MM.1S (cell line): ENCODE data around the gene GGNBP2.

ENCODE experiments used
- DNase-seq: peaks from one replicate; pipeline ENCODE4 v3.0.0-alpha.2; 2015
- H2AFZ ChIP-seq: fragments of 300-600 bp; sonication (generic); 2 replicates; pipeline ENCODE4 v1.6.0; 2016; ENCODE audit warnings: antibody characterized with exemption, low read length
- H3F3A ChIP-seq: fragments of 300-600 bp; sonication (generic); 2 replicates; pipeline ENCODE4 v1.6.1; 2016; ENCODE audit warnings: mild to moderate bottlenecking, antibody characterized with exemption, low read length, moderate library complexity, mixed read lengths; ENCODE audit not compliant: insufficient read depth
- H3K27ac ChIP-seq: fragments of 300-600 bp; sonication (generic); 2 replicates; pipeline ENCODE4 v1.5.1; 2016; ENCODE audit warnings: mild to moderate bottlenecking, low read length
- H3K27me3 ChIP-seq: fragments of 300-600 bp; sonication (generic); replicated peaks from 2 replicates; pipeline ENCODE4 v1.6.0; 2016; ENCODE audit warnings: low read length; ENCODE audit not compliant: insufficient read depth
- H3K36me3 ChIP-seq: fragments of 300-600 bp; sonication (generic); replicated peaks from 2 replicates; pipeline ENCODE4 v1.6.1; 2016; ENCODE audit warnings: mild to moderate bottlenecking, low read length, mixed read lengths; ENCODE audit not compliant: insufficient read depth
- H3K4me1 ChIP-seq: fragments of 300-600 bp; sonication (generic); 2 replicates; pipeline ENCODE4 v1.6.1; 2016; ENCODE audit warnings: low read length, mixed read lengths
- H3K4me2 ChIP-seq: fragments of 300-600 bp; sonication (generic); 2 replicates; pipeline ENCODE4 v1.6.0; 2016; ENCODE audit warnings: low read depth, low read length
- H3K4me3 ChIP-seq: fragments of 300-600 bp; sonication (generic); 2 replicates; pipeline ENCODE4 v1.5.1; 2016; ENCODE audit warnings: low read length, mixed read lengths
- H3K79me2 ChIP-seq: fragments of 300-600 bp; sonication (generic); 2 replicates; pipeline ENCODE4 v1.6.1; 2016; ENCODE audit warnings: mixed run types, low read length, mixed read lengths
- H3K9ac ChIP-seq: fragments of 300-600 bp; sonication (generic); 2 replicates; pipeline ENCODE4 v1.6.1; 2016; ENCODE audit warnings: low read length, mixed read lengths
- H3K9me2 ChIP-seq: fragments of 300-600 bp; sonication (generic); replicated peaks from 2 replicates; pipeline ENCODE4 v1.6.1; 2016; ENCODE audit warnings: mild to moderate bottlenecking, low read length, mixed read lengths; ENCODE audit not compliant: insufficient read depth
- H3K9me3 ChIP-seq: fragments of 300-600 bp; sonication (generic); replicated peaks from 2 replicates; pipeline ENCODE4 v1.6.1; 2016; ENCODE audit warnings: mild to moderate bottlenecking, low read length, mixed read lengths; ENCODE audit not compliant: insufficient read depth
- H4K20me1 ChIP-seq: fragments of 300-600 bp; sonication (generic); 2 replicates; pipeline ENCODE4 v1.6.1; 2016; ENCODE audit warnings: mild to moderate bottlenecking, low read length, moderate library complexity, mixed read lengths; ENCODE audit not compliant: insufficient read depth
- CTCF ChIP-seq: fragments of 300-600 bp; sonication (generic); IDR thresholded peaks from 2 replicates; pipeline ENCODE4 v1.5.1; 2016; ENCODE audit warnings: antibody characterized with exemption, low read length, mixed read lengths
- EZH2 ChIP-seq: fragments of 300-600 bp; sonication (generic); optimal IDR thresholded peaks from 2 replicates; pipeline ENCODE3; 2017; ENCODE audit warnings: low read depth, mild to moderate bottlenecking, antibody characterized with exemption, low read length, mixed read lengths
- EZH2phosphoT487 ChIP-seq: fragments of 300-600 bp; sonication (generic); IDR thresholded peaks from 2 replicates; pipeline ENCODE4 v1.6.1; 2018; ENCODE audit warnings: antibody characterized with exemption, low read length

Gene GGNBP2

GRCh38 chr17:36591434-36592315 is 47.0 kb downstream of the GGNBP2 start, which contains the start of gene DHRS11:
DHRS11 (plus strand) TSS chr17:36591879; CDS start chr17:36592010, 131 bp downstream.
- peaks cover 5% of the 10 kb centered on the region; the same call in 1 of the 2 replicates for H3K79me2 ChIP-seq
- no peak within 1 kb of the TSS for H3K27ac ChIP-seq
- H3K36me3 ChIP-seq: peaks cover 6% of the 10 kb centered on the region; the same call in 1 of the 2 replicates
- H3K27me3 ChIP-seq: no peaks in the 10 kb centered on the region
- H3F3A ChIP-seq: peaks cover 26% of the 10 kb centered on the region
- peak within 1 kb of the TSS; percentile 73 for H3K4me3 ChIP-seq
- H3K9me3 ChIP-seq: no peaks in the 10 kb centered on the region
- DNase-seq: peak; percentile 75
- peak within 1 kb of the TSS; percentile 70 for H3K9ac ChIP-seq
- no peaks in the 10 kb centered on the region for H4K20me1 ChIP-seq
- H3K9me2 ChIP-seq: no peaks in the 10 kb centered on the region
- TF ChIP-seq CTCF: no peak
- no peak for TF ChIP-seq EZH2
- no peak for TF ChIP-seq EZH2phosphoT487
- H3K4me2 ChIP-seq: peak within 1 kb of the TSS; percentile 94
- H2AFZ ChIP-seq: peak within 1 kb of the TSS; percentile 51
- H3K4me1 ChIP-seq: peaks cover 5% of the 10 kb centered on the region; the same call in 1 of the 2 replicates

GRCh38 chr17:36592316-36592715 is 47.6 kb downstream of the GGNBP2 start:
- no peaks in the 10 kb centered on the region for H4K20me1 ChIP-seq
- H3K4me3 ChIP-seq: peak overlapping the region; percentile 73
- H2AFZ ChIP-seq: peak overlapping the region; percentile 51
- H3K79me2 ChIP-seq: peaks cover 5% of the 10 kb centered on the region; the same call in 1 of the 2 replicates
- H3K36me3 ChIP-seq: peaks cover 6% of the 10 kb centered on the region; the same call in 1 of the 2 replicates
- peaks cover 5% of the 10 kb centered on the region; the same call in 1 of the 2 replicates for H3K4me1 ChIP-seq
- no peak overlapping the region for H3K27ac ChIP-seq
- DNase-seq: no peak
- H3K9ac ChIP-seq: peak overlapping the region; percentile 70
- no peaks in the 10 kb centered on the region for H3K9me3 ChIP-seq
- H3F3A ChIP-seq: peaks cover 26% of the 10 kb centered on the region
- peak overlapping the region; percentile 94 for H3K4me2 ChIP-seq
- no peaks in the 10 kb centered on the region for H3K9me2 ChIP-seq
- H3K27me3 ChIP-seq: no peaks in the 10 kb centered on the region
- TF ChIP-seq EZH2: no peak
- TF ChIP-seq CTCF: no peak
- no peak for TF ChIP-seq EZH2phosphoT487

- no peaks in the 10 kb centered on the region for H3K9me3 ChIP-seq
- peak overlapping the region; percentile 70; the same call in 1 of the 2 replicates for H3K9ac ChIP-seq
- peaks cover 26% of the 10 kb centered on the region for H3F3A ChIP-seq
- H3K27ac ChIP-seq: no peak overlapping the region
- H3K36me3 ChIP-seq: peaks cover 6% of the 10 kb centered on the region; the same call in 1 of the 2 replicates
- no peak for TF ChIP-seq EZH2
- TF ChIP-seq CTCF: no peak
- H3K4me1 ChIP-seq: peaks cover 5% of the 10 kb centered on the region; the same call in 1 of the 2 replicates
- H2AFZ ChIP-seq: no peak overlapping the region; the same call in 1 of the 2 replicates
- no peaks in the 10 kb centered on the region for H3K9me2 ChIP-seq
- H3K27me3 ChIP-seq: no peaks in the 10 kb centered on the region
- DNase-seq: no peak
- peaks cover 5% of the 10 kb centered on the region; the same call in 1 of the 2 replicates for H3K79me2 ChIP-seq
- peak overlapping the region; percentile 94 for H3K4me2 ChIP-seq
- no peaks in the 10 kb centered on the region for H4K20me1 ChIP-seq
- peak overlapping the region; percentile 73 for H3K4me3 ChIP-seq
Measured at GRCh38 chr17:36592716-36593321, 48.1 kb downstream of the GGNBP2 start.
